COR-L47 (cell line): ENCODE measurements around the gene PSMF1.
"Not testable (repeated sequence)": the region's sequence is repeated elsewhere in the genome, so short reads cannot be mapped to it uniquely, and the experiment has no call there.

ENCODE experiments used
- DNase-seq: peaks from one replicate; lab custom pipeline; 2025; lab: John Stamatoyannopoulos, UW

PSMF1 gene

GRCh38 chr20:1215386-1216170 is 97.2 kb downstream of the PSMF1 start:
- no peak for DNase-seq

DNA sequence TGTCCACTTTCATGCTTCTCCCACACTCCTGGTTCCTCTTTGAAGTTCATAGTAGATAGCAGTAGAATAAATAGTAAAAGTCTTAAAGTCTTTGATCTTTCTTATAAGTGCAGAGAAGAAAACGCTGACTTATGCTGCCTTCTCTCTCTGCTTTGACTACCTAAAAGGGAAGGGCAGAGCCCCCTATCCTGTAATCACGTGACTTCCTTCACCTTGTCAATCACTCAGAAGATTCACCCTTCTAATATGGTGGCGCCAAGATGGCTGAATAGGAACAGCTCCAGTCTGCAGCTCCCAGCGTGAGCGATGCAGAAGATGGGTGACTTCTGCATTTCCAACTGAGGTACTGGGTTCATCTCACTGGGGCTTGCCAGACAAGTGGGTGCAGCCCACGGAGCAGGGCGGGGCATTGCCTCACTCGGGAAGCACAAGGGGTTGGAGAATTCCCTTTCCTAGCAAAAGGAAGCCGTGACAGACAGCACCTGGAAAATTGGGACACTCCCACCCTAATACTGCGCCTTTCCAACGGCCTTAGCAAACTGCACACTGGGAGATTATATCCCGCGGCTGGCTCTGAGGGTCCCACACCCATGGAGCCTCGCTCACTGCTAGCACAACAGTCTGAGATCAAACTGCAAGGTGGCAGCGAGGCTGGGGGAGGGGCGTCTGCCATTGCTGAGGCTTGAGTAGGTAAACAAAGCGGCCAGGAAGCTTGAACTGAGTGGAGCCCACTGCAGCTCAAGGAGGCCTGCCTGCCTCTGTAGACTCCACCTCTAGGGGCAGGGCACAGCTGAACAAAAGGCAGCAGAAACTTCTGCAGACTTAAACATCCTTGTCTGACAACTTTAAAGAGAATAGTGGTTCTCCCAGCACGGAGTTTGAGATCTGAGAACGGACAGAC is 98.4 kb downstream of the PSMF1 start:
- DNase-seq = not testable (repeated sequence)
